Neuronal stem cell (in vitro differentiated cells): ENCODE data around the gene NDC1.

Experiments
- DNase-seq: peaks from one replicate; pipeline ENCODE4 v3.0.0-alpha.2; 2013; ENCODE audit warnings: low spot score
- H2AFZ ChIP-seq: one replicate; pipeline ENCODE4 v1.6.1; 2013; ENCODE audit warnings: mild to moderate bottlenecking, low read length, inconsistent platforms
- H2AK5ac ChIP-seq: 2 replicates; pipeline ENCODE4 v1.6.1; 2013; ENCODE audit warnings: low read depth, mild to moderate bottlenecking, inconsistent platforms, low read length, moderate library complexity, mixed read lengths
- H2BK120ac ChIP-seq: 2 replicates; pipeline ENCODE4 v1.6.1; 2013; ENCODE audit warnings: low read depth, mild to moderate bottlenecking, inconsistent platforms, low read length, moderate library complexity, mixed read lengths
- H2BK12ac ChIP-seq: one replicate; pipeline ENCODE4 v1.6.1; 2013; ENCODE audit warnings: low read length, inconsistent platforms
- H2BK15ac ChIP-seq: 2 replicates; pipeline ENCODE4 v1.6.1; 2013; ENCODE audit warnings: mild to moderate bottlenecking, low read length, inconsistent platforms, mixed read lengths
- H2BK5ac ChIP-seq: one replicate; pipeline ENCODE4 v1.6.1; 2013; ENCODE audit warnings: inconsistent platforms, mild to moderate bottlenecking, low read length, moderate library complexity
- H3K14ac ChIP-seq: one replicate; pipeline ENCODE4 v1.6.1; 2013; ENCODE audit warnings: low read length, inconsistent platforms
- H3K18ac ChIP-seq: 2 replicates; pipeline ENCODE4 v1.6.1; 2013; ENCODE audit warnings: low read length, inconsistent platforms
- H3K23ac ChIP-seq: 2 replicates; pipeline ENCODE4 v1.6.1; 2013; ENCODE audit warnings: low read depth, mild to moderate bottlenecking, mixed read lengths, low read length, inconsistent platforms; ENCODE audit not compliant: poor library complexity
- H3K27ac ChIP-seq: replicated peaks from 3 replicates; pipeline ENCODE4 v1.5.1; 2013; ENCODE audit warnings: low read length, inconsistent platforms
- H3K27me3 ChIP-seq, 3 experiments: 2 replicates each; pipeline ENCODE4 v1.6.1; 2013; ENCODE audit warnings: low read length in 3 of 3, mild to moderate bottlenecking in 2 of 3, inconsistent platforms in 1 of 3, low read depth in 1 of 3, mixed read lengths in 1 of 3, moderate library complexity in 1 of 3; ENCODE audit not compliant: control insufficient read depth in 3 of 3, insufficient read depth in 3 of 3
- H3K36me3 ChIP-seq, 2 donors: replicated peaks in 1 of 2; 2 replicates each; pipeline ENCODE4 v1.6.1; 2013; ENCODE audit warnings: low read length in 2 of 2; ENCODE audit not compliant: control insufficient read depth in 2 of 2, insufficient read depth in 2 of 2
- H3K4ac ChIP-seq: 2 replicates; pipeline ENCODE4 v1.6.1; 2013; ENCODE audit warnings: inconsistent platforms, mild to moderate bottlenecking, low read length, moderate library complexity
- H3K4me1 ChIP-seq, 2 donors: 1 replicate in 1 of 2; 2 replicates in 1 of 2; pipeline ENCODE4 v1.6.1; 2013; ENCODE audit warnings: low read length in 2 of 2, low read depth in 1 of 2; ENCODE audit not compliant: control insufficient read depth in 2 of 2, insufficient read depth in 1 of 2
- H3K4me2 ChIP-seq: one replicate; pipeline ENCODE4 v1.6.1; 2013; ENCODE audit warnings: mild to moderate bottlenecking, low read length, inconsistent platforms; ENCODE audit not compliant: insufficient read depth, poor library complexity, severe bottlenecking
- H3K4me3 ChIP-seq, 2 donors: 2 replicates each; pipeline ENCODE4 v1.5.1; 2013; ENCODE audit warnings: low read length in 2 of 2, mild to moderate bottlenecking in 2 of 2, inconsistent platforms in 1 of 2, moderate library complexity in 1 of 2
- H3K79me1 ChIP-seq: one replicate; pipeline ENCODE4 v1.6.1; 2013; ENCODE audit warnings: low read depth, mild to moderate bottlenecking, inconsistent platforms, low read length, moderate library complexity
- H3K9ac ChIP-seq: one replicate; pipeline ENCODE4 v1.6.1; 2013; ENCODE audit warnings: mild to moderate bottlenecking, low read depth, low read length, inconsistent platforms; ENCODE audit not compliant: poor library complexity
- H3K9me3 ChIP-seq, 2 donors: replicated peaks in 1 of 2; 2 replicates each; pipeline versions ENCODE3 to v1.6.1; 2013; ENCODE audit warnings: low read length in 2 of 2, mild to moderate bottlenecking in 2 of 2, inconsistent platforms in 1 of 2, low read depth in 1 of 2, mixed read lengths in 1 of 2, moderate library complexity in 1 of 2; ENCODE audit not compliant: control insufficient read depth in 2 of 2, insufficient read depth in 1 of 2
- H4K8ac ChIP-seq: one replicate; pipeline ENCODE4 v1.6.1; 2013; ENCODE audit warnings: low read depth, mild to moderate bottlenecking, inconsistent platforms, low read length, moderate library complexity
- H4K91ac ChIP-seq: one replicate; pipeline ENCODE4 v1.6.1; 2013; ENCODE audit warnings: low read length, low read depth, mild to moderate bottlenecking, inconsistent platforms; ENCODE audit not compliant: poor library complexity
- WGBS, 2 donors: extraction: QIAGEN DNeasy Blood & Tissue Kit; methylation state at CpG; one replicate each; pipeline ENCODE4 v1.1.7; 2013; ENCODE audit warnings: missing lambda C conversion rate in 2 of 2, mixed read lengths in 1 of 2; ENCODE audit not compliant: insufficient read length in 2 of 2, insufficient replicate concordance in 1 of 2; ENCODE audit errors: extremely low coverage in 2 of 2; 5-methylcytosine and 5-hydroxymethylcytosine counted together

Gene NDC1

GRCh38 chr1:53868565-53868964, 30.5 kb upstream of the NDC1 start:
- Histone ChIP-seq H3K4me2 (no peak overlapping the region), H3K27ac (no peak overlapping the region), H3K9ac (no peak overlapping the region), H3K9me3 (no peaks in the 10 kb centered on the region), H2BK15ac (no peak overlapping the region), H2AFZ (no peak overlapping the region), H3K4ac (no peak overlapping the region), H3K27me3 (no peaks in the 10 kb centered on the region), H3K79me1 (no peaks in the 10 kb centered on the region), H2BK120ac (no peak overlapping the region), H3K4me1 (no peaks in the 10 kb centered on the region), H2BK5ac (no peak overlapping the region), H3K14ac (no peak overlapping the region), H3K36me3 (peaks cover 11 to 59% of the 10 kb centered on the region in 2 donors), H3K4me3 (no peak overlapping the region), H2BK12ac (no peak overlapping the region), H2AK5ac (no peak overlapping the region), H3K18ac (no peak overlapping the region), H4K8ac (no peak overlapping the region), H3K23ac (no peak overlapping the region), H4K91ac (no peak overlapping the region)
- DNase-seq = no peak
- no CpG with 5 or more reads among the region's 1 CpG for WGBS, 2 donors

GRCh38 chr1:53862507-53862906, 24.4 kb upstream of the NDC1 start:
- no CpG with 5 or more reads among the region's 7 CpGs for WGBS, 2 donors
- H3K4me1 ChIP-seq = peaks cover 0 to 2% of the 10 kb centered on the region in 2 donors

GRCh38 chr1:53860967-53861411, 22.9 kb upstream of the NDC1 start:
- Histone ChIP-seq H3K14ac (no peak overlapping the region), H4K8ac (no peak overlapping the region), H2AK5ac (no peak overlapping the region), H3K27ac (no peak overlapping the region), H2BK120ac (no peak overlapping the region), H4K91ac (no peak overlapping the region), H3K23ac (no peak overlapping the region), H3K4me1 (peaks cover 0 to 2% of the 10 kb centered on the region in 2 donors), H3K36me3 (peaks cover 5 to 39% of the 10 kb centered on the region in 2 donors), H3K79me1 (no peaks in the 10 kb centered on the region), H2BK15ac (no peak overlapping the region), H3K4ac (no peak overlapping the region), H3K9ac (no peak overlapping the region), H2BK5ac (no peak overlapping the region), H3K27me3 (no peaks in the 10 kb centered on the region), H3K4me2 (no peak overlapping the region), H2AFZ (no peak overlapping the region), H3K9me3 (no peaks in the 10 kb centered on the region), H3K4me3 (no peak overlapping the region), H2BK12ac (no peak overlapping the region), H3K18ac (no peak overlapping the region)
- peak; percentile 54 for DNase-seq

More at GRCh38 chr1:53862507-53862906, 24.4 kb upstream of the NDC1 start:
- Histone ChIP-seq H3K27me3 (no peaks in the 10 kb centered on the region), H3K27ac (no peak overlapping the region), H2BK12ac (no peak overlapping the region), H2AFZ (no peak overlapping the region), H3K9me3 (no peaks in the 10 kb centered on the region), H3K4me2 (no peak overlapping the region), H3K36me3 (peaks cover 5 to 35% of the 10 kb centered on the region in 2 donors), H3K4me3 (no peak overlapping the region), H2AK5ac (no peak overlapping the region), H3K79me1 (no peaks in the 10 kb centered on the region), H3K18ac (no peak overlapping the region), H2BK120ac (no peak overlapping the region), H4K91ac (no peak overlapping the region), H2BK5ac (no peak overlapping the region), H3K23ac (no peak overlapping the region), H3K9ac (no peak overlapping the region), H3K14ac (no peak overlapping the region), H3K4ac (no peak overlapping the region), H2BK15ac (no peak overlapping the region), H4K8ac (no peak overlapping the region)
- DNase-seq = no peak

GRCh38 chr1:53851571-53852285, 13.6 kb upstream of the NDC1 start:
- no peak for DNase-seq
- H2AFZ ChIP-seq = no peak overlapping the region
- H3K4me3 ChIP-seq = peak overlapping the region in 1 of 2 donors; percentile 30

More at GRCh38 chr1:53851571-53852285, 13.6 kb upstream of the NDC1 start:
- Histone ChIP-seq H3K27ac (no peak overlapping the region), H2BK12ac (no peak overlapping the region), H3K36me3 (peaks cover 8 to 58% of the 10 kb centered on the region in 2 donors), H3K18ac (no peak overlapping the region), H3K4me1 (no peaks in the 10 kb centered on the region), H3K14ac (no peak overlapping the region), H3K4me2 (no peak overlapping the region), H3K23ac (no peak overlapping the region), H3K4ac (no peak overlapping the region), H3K9me3 (peaks cover 0 to 3% of the 10 kb centered on the region in 2 donors), H4K91ac (no peak overlapping the region), H3K9ac (no peak overlapping the region), H2BK120ac (no peak overlapping the region), H3K79me1 (no peaks in the 10 kb centered on the region), H4K8ac (no peak overlapping the region), H2BK15ac (no peak overlapping the region), H2BK5ac (no peak overlapping the region), H3K27me3 (no peaks in the 10 kb centered on the region), H2AK5ac (no peak overlapping the region)
- WGBS, 2 donors = no CpG with 5 or more reads among the region's 9 CpGs
